IMR-90 (cell line): ENCODE data around the gene DZANK1. TPM values are rescaled to one million over a fixed set of nuclear protein-coding genes. Genes with fewer than 3 reads are reported as not detected.

Source experiments
- microRNA-seq, 2 experiments: library from miRNA; stranded (forward) in 1 of 2; unstranded in 1 of 2; fragments of 10-50 nt in 1 of 2; fragments of <30 nt in 1 of 2; gene quantifications in 1 of 2; microRNA quantifications in 1 of 2; one replicate each; pipeline versions ENCODE3 to v1.1.0; 2013 to 2020; ENCODE audit not compliant: insufficient read depth in 1 of 2, insufficient read length in 1 of 2, unreplicated experiment in 1 of 2
- polyA plus RNA-seq, 3 experiments: library from polyadenylated mRNA; depleted of rRNA; stranded (reverse); fragments of >200 nt; gene quantifications; 2 replicates each; pipeline ENCODE4 v1.2.3, GENCODE V29; 2012; ENCODE audit warnings: low replicate concordance in 1 of 3
- small RNA-seq, 5 experiments: library from RNA; depleted of rRNA; stranded (forward); fragments of <200 nt; gene quantifications; one replicate each; pipeline ENCODE3, GENCODE V24; 2012
- total RNA-seq: library from RNA; depleted of rRNA; stranded (reverse); fragments of >200 nt; gene quantifications from 2 replicates; pipeline ENCODE4 v1.2.3, GENCODE V29; 2012; rRNA removed

Gene DZANK1
- total and polyA plus RNA-seq, 2 of the 4 experiments (the other 2 are of a cell fraction), result 0.54 to 1.1 TPM

Small RNA genes lying within 50 kb of the gene (microRNA-seq; reads per million reads assigned to microRNA genes)
- gene MIR3192 (ENCODE audit: insufficient read depth in 1 of 2, insufficient read length in 1 of 2, unreplicated experiment in 1 of 2), result 0 to 7.2 reads per million in 2 experiments
- gene RNA5SP476 (ENCODE audit: insufficient read depth, insufficient read length), result not detected

Small RNA genes lying within 50 kb of the gene (small RNA-seq; reads per million reads assigned to genes)
- gene MIR3192, result 0 to 0.76 (median 0) reads per million in 5 experiments
- 0 to 0.04 (median 0) reads per million in 5 experiments for gene RNA5SP476

Other genes with a start within 250 kb of the DZANK1 start
- gene ZNF133, start 178.5 kb downstream of the DZANK1 start, total RNA-seq, result 25.6 and 33.5 TPM in 2 replicates
- gene ZNF133, start 178.5 kb downstream of the DZANK1 start, polyA plus RNA-seq (2012; rRNA removed), result 17.2 and 18.3 TPM in 2 replicates
- 5.7 and 10.0 TPM in 2 replicates for gene POLR3F, start 360 bp upstream of the DZANK1 start, total RNA-seq
- 4.7 and 7.2 TPM in 2 replicates for gene POLR3F, start 360 bp upstream of the DZANK1 start, polyA plus RNA-seq (2012; rRNA removed)
- gene RBBP9, start 30.2 kb upstream of the DZANK1 start, total RNA-seq, result 26.7 and 31.4 TPM in 2 replicates
- gene RBBP9, start 30.2 kb upstream of the DZANK1 start, polyA plus RNA-seq (2012; rRNA removed), result 4.4 and 4.8 TPM in 2 replicates
- 65.0 and 78.9 TPM in 2 replicates for gene SEC23B, start 40.9 kb upstream of the DZANK1 start, total RNA-seq
- 50.1 and 51.5 TPM in 2 replicates for gene SEC23B, start 40.9 kb upstream of the DZANK1 start, polyA plus RNA-seq (2012; rRNA removed)
- gene SMIM26, start 100.4 kb upstream of the DZANK1 start, total RNA-seq, result 42.8 and 49.2 TPM in 2 replicates
- gene SMIM26, start 100.4 kb upstream of the DZANK1 start, polyA plus RNA-seq (2012; rRNA removed), result 43.2 and 45.7 TPM in 2 replicates
- 101 and 124 TPM in 2 replicates for gene DTD1, start 121.0 kb upstream of the DZANK1 start, total RNA-seq
- 59.6 and 73.1 TPM in 2 replicates for gene DTD1, start 121.0 kb upstream of the DZANK1 start, polyA plus RNA-seq (2012; rRNA removed)